HUES6 (cell line): ENCODE results near the gene ALKBH3.

Source experiments
- H3K27ac ChIP-seq: 2 replicates; pipeline ENCODE4 v1.7.0; 2013; ENCODE audit warnings: low read depth, mild to moderate bottlenecking, low read length, inconsistent platforms
- H3K27me3 ChIP-seq: 2 replicates; pipeline ENCODE4 v1.6.1; 2013; ENCODE audit warnings: low read length; ENCODE audit not compliant: control insufficient read depth, insufficient read depth
- H3K36me3 ChIP-seq: 2 replicates; pipeline ENCODE4 v1.6.1; 2013; ENCODE audit warnings: low read length; ENCODE audit not compliant: control insufficient read depth, insufficient read depth
- H3K4me1 ChIP-seq: 2 replicates; pipeline ENCODE4 v1.6.1; 2013; ENCODE audit warnings: low read length; ENCODE audit not compliant: control insufficient read depth, insufficient read depth
- H3K4me3 ChIP-seq: 2 replicates; pipeline ENCODE4 v1.5.1; 2013; ENCODE audit warnings: low read depth, low read length
- H3K9ac ChIP-seq: one replicate; pipeline ENCODE4 v1.6.1; 2013; ENCODE audit warnings: mild to moderate bottlenecking, low read length
- H3K9me3 ChIP-seq: 2 replicates; pipeline ENCODE4 v1.6.1; 2013; ENCODE audit warnings: low read depth, low read length; ENCODE audit not compliant: control insufficient read depth, insufficient read depth

The ALKBH3 gene

DNA sequence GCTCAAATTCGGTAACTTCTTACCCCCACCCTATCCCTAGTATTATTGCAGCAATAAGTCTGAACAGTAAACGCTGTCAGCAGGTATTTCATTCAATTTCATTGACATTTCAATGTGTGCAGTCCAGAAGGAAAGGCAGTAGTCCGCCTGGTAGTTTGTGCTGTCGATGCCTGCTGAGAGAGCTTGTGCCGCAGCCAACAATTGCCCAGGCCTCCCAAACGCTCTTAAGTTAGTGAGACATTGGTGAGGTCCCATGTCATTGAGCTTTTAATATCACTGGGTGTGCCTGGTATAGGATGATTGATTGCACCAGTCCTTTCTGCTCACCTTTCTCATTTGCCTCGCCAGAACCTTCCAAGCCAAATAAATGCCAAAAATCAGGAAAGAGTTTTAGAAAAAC, 28.1 kb downstream of the ALKBH3 start:
- Histone ChIP-seq H3K27me3 (no peaks in the 10 kb centered on the region), H3K9me3 (no peaks in the 10 kb centered on the region), H3K4me3 (no peak overlapping the region), H3K4me1 (no peaks in the 10 kb centered on the region), H3K27ac (no peak overlapping the region), H3K36me3 (no peaks in the 10 kb centered on the region), H3K9ac (no peak overlapping the region)

DNA sequence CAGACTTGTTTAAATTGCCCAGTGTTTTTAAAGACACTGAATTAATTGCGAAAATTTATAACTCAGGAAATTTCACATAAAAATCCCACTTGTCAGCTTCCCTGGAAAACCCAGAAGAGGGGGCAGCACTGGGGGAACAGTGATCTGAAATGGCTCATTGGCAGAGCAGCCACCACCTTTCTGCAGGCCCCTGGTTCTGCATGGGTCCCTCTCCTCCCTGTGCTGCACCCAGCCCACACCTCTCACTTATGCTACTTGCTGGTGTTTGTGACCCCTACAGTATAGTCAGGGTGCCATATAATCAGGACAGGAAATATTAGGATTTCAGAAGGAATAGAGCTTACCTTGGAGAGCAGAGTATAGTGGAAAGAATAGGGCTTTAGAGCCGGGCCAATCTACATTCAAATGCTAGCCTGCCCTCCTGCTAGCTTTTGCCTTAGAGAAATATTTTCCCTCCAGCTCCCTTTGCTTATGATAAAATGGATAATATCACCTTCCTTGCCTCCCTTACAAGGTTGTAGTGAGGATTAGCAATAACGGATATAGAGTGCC, 33.3 kb downstream of the ALKBH3 start:
- Histone ChIP-seq H3K27ac (no peak overlapping the region), H3K4me3 (no peak overlapping the region), H3K9ac (no peak overlapping the region), H3K4me1 (peaks cover 8% of the 10 kb centered on the region), H3K9me3 (no peaks in the 10 kb centered on the region), H3K27me3 (no peaks in the 10 kb centered on the region), H3K36me3 (no peaks in the 10 kb centered on the region)

DNA sequence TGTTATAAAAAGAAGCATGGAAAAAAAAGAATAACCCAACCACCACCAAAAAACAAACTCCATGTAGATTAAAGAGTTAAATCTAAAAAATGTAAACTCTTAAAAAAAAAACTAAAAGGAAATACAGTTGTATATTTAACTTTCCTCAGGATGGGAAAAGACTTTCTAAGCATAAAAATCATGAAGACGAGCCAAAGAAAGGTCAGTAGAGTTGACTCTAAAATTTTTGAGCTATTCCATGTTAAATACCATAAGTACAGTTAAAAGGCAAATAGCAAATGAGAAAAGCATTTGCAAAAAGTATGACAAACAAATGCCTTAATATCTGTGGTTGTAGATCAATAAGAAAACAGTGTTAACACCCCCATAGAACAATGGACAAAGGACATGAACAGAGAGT, 33.8 kb downstream of the ALKBH3 start:
- Histone ChIP-seq H3K27me3 (no peaks in the 10 kb centered on the region), H3K36me3 (no peaks in the 10 kb centered on the region), H3K9ac (no peak overlapping the region), H3K27ac (no peak overlapping the region), H3K4me1 (peaks cover 8% of the 10 kb centered on the region), H3K4me3 (no peak overlapping the region), H3K9me3 (no peaks in the 10 kb centered on the region)

DNA sequence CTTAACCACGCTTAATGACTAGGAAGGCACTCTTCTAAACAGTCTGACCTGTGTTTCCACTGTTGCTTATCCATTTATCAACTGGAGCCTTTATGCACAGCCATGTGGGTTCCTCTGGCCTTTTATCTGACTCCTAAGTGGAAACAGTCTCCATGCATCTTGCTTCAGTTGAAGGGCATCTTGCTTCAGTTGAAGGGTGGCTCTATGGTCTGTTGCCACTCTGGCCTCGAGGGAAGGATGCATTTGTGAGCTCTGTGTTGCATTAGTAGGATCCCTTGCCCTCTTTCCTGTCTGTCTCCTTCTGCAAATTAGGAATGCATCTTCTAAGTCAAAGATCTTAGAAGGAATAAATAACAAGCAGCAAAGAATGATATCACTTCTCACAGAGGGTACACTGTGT, 36.0 kb downstream of the ALKBH3 start:
- no peaks in the 10 kb centered on the region for H3K9me3 ChIP-seq
- no peak overlapping the region for H3K9ac ChIP-seq
- no peaks in the 10 kb centered on the region for H3K27me3 ChIP-seq
- peaks cover 26% of the 10 kb centered on the region for H3K4me1 ChIP-seq
- no peak overlapping the region for H3K27ac ChIP-seq
- no peaks in the 10 kb centered on the region for H3K36me3 ChIP-seq
- H3K4me3 ChIP-seq: no peak overlapping the region

DNA sequence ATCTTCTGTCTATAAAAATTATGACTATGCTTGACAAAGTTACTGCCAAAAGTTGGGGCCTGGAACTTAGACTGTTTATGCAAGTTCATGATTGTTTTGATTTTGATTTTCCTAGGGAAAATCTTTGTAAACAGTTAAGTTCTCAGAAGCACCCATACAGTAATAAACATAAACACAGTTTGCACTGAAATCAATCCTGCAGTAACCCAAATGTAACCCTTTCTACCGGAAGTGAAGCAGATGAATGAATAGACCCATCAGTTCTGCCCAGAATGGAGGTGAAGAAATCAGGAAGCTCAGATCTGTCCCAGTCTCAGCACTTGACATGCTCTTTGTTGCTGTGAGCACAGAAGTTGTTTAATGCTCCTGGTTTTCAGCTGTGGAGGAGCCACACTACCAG, 37.2 kb downstream of the ALKBH3 start:
- H3K4me1 ChIP-seq: peaks cover 33% of the 10 kb centered on the region
- H3K9ac ChIP-seq: no peak overlapping the region
- H3K27ac ChIP-seq: no peak overlapping the region
- no peak overlapping the region for H3K4me3 ChIP-seq
- no peaks in the 10 kb centered on the region for H3K27me3 ChIP-seq
- H3K36me3 ChIP-seq: no peaks in the 10 kb centered on the region
- H3K9me3 ChIP-seq: no peaks in the 10 kb centered on the region

DNA sequence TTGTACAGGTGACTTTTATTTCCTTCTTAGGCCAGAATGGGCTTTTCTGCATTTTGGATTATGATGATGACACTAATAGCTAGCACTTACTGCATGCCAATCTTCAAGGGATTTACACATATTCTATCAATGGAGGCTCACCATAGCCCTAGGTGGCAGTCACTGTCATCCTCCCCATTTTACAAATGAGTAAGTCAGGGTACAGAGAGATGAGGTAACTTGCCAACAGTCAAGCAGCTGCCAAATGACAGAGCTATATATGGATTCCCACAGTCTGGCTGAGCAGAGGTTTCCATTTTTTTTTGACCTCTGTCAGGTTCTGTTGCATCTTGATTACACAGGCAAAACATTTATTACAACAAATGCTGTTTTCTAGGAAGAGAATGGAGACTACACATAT, 38.0 kb downstream of the ALKBH3 start:
- Histone ChIP-seq H3K4me3 (no peak overlapping the region), H3K27ac (no peak overlapping the region), H3K9me3 (no peaks in the 10 kb centered on the region), H3K36me3 (no peaks in the 10 kb centered on the region), H3K4me1 (peaks cover 42% of the 10 kb centered on the region), H3K9ac (no peak overlapping the region), H3K27me3 (no peaks in the 10 kb centered on the region)

DNA sequence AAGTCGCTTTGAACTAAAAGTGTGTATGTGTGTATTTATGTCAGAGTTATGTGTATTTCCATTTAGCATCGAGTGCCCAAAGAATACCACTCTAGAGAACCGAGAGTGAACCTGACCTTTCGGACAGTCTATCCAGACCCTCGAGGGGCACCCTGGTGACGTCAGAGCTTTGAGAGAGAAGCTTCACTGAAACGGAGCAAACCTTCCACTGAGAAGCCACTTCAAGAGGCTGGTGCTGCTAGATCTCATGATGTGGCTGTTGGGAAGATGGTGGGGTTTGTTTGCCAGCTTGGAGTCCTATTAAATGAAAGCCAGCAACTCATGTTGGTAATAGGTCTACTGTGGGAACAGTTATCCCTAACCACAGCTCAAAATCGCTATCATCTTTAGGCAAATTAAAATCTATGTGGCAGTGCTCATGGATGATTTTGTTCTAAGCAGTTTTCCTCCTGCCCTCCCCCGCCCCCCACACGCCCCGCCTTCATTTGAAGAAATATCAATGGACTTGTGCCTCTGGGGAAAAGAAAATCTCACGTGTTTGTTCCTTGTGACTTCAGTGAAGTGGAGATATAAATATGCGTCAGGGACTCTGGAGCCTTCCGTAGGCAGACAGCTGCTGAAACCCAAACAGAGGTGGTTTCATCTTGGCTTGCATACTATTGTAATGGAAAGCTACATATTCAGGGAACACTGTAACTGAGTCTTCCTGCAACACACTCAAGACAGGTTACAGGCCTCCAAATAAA, 39.4 kb downstream of the ALKBH3 start:
- Histone ChIP-seq H3K27ac (no peak overlapping the region), H3K9ac (peak overlapping the region; percentile 39), H3K36me3 (no peaks in the 10 kb centered on the region), H3K9me3 (no peaks in the 10 kb centered on the region), H3K4me3 (no peak overlapping the region), H3K4me1 (peaks cover 46% of the 10 kb centered on the region), H3K27me3 (no peaks in the 10 kb centered on the region)

DNA sequence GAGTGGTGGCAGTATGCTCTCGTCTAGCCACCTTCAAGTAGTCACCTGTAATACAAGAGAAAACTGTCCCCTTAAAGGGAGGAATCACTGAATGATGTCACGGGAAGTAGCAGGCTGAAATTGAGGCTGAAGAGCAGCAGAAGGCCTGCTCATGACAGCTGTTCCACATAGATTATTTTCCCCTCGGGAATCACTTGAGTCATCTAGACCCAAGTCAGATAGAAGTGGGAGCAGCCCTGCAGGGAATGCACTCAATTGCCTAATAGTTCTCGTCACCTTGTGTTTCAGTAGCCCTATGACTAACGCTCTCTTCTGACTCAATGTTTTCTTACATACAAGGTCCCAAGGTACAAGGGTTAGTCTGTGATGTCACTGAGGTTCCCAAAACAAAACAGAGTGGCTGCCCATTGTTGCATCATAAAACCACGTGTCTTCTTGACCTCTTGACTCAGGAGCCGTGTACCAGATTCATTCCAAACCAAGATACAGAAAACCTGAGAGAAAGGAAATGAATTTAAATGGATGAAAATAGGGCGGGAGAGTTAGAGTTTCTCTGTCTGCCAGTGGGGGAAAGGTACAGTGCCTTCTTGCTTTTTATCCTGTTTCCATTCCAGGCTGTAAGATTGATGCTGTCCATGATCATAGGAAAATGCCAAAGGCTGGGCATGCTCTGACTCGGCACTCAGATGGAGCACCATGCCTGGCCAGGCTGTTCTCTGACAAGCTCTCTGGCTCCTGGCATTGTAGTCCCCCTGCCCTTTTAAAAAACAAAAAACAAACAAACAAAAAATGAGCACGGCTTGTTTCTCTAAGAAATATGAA, 40.2 kb downstream of the ALKBH3 start:
- Histone ChIP-seq H3K36me3 (no peaks in the 10 kb centered on the region), H3K4me3 (no peak overlapping the region), H3K27me3 (no peaks in the 10 kb centered on the region), H3K4me1 (peaks cover 54% of the 10 kb centered on the region), H3K9ac (peak overlapping the region; percentile 39), H3K27ac (no peak overlapping the region; the same call in 1 of the 2 replicates), H3K9me3 (no peaks in the 10 kb centered on the region)

DNA sequence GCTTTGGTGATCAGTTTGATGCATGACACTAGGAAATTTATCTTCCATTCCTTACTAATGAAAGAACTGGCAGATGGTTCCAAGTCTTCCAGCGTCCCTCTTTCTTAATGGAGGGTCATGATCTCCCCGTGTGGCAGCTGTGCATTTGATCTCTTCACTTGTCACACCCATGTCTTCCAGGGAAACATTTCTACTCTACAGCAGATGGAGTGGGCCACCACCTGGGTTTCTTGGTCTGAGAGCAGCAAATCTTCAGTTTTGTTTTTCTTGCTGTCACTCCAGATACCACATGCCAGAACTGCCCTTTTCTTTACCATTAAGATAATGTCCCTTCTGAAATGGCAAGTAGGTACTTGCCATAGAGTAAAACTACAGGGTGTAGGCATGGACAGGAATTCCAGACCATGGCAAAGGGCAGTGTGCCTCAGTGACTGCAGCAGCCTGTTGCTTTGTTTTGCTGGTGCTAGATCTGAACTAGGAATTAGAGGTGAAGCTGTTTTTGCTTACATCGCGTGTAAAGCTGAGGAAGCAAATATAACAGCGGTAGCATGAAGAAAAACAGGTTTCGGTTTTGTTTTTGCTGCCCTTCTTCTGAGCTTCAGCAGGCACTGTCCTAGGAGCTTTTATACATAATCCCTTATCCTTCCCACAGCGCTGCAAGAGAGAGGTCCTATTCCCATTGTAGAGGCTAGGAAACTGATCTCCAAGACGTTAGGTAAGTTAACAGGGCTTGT, 41.1 kb downstream of the ALKBH3 start:
- Histone ChIP-seq H3K36me3 (no peaks in the 10 kb centered on the region), H3K27me3 (no peaks in the 10 kb centered on the region), H3K4me1 (peaks cover 54% of the 10 kb centered on the region), H3K9me3 (no peaks in the 10 kb centered on the region), H3K9ac (no peak overlapping the region), H3K27ac (no peak overlapping the region), H3K4me3 (no peak overlapping the region)

DNA sequence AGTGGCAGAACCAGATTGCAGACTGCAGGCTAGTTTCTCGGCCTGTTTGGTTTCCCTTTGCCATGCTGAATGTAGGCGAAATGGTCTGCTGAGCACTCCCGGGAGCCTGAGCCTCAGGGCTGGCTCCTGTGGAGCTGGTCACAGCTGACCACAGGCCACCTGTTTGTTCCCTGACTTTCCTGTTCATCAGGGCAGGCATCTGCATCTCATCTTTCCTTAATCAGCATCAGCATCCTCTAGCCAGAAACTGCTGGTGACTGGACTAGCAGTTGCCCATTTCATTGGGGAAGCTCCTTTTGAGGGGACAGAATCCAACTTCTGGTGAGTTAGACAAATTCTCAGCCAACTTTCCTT, 41.6 kb downstream of the ALKBH3 start:
- Histone ChIP-seq H3K27ac (no peak overlapping the region), H3K9me3 (no peaks in the 10 kb centered on the region), H3K27me3 (no peaks in the 10 kb centered on the region), H3K36me3 (no peaks in the 10 kb centered on the region), H3K4me1 (peaks cover 58% of the 10 kb centered on the region), H3K9ac (no peak overlapping the region), H3K4me3 (no peak overlapping the region)
